Prostate gland (tissue), 2 donors: ENCODE results near the gene COMMD7.

Experiments
- POLR2A ChIP-seq: fragments of 450-650 bp; IDR thresholded peaks from one replicate; pipeline ENCODE4 v1.6.1; 2016; ENCODE audit warnings: antibody characterized with exemption, mild to moderate bottlenecking
- POLR2AphosphoS5 ChIP-seq: sonication (generic); formaldehyde crosslinking; IDR thresholded peaks from one replicate; pipeline ENCODE4 v1.6.1; 2017; ENCODE audit warnings: antibody characterized with exemption
- TF ChIP-seq, protein P1 (sequence below), 4 experiments: fragments of 200-600 bp in 2 of 4; fragments of 450-650 bp in 2 of 4; sonication (generic) in 2 of 4; IDR thresholded peaks; 1 replicate in 3 of 4; 2 replicates in 1 of 4; pipeline ENCODE4 v1.5.1; 2016 to 2019; ENCODE audit warnings: antibody characterized with exemption in 4 of 4, mild to moderate bottlenecking in 2 of 4, moderate library complexity in 2 of 4

DNA sequence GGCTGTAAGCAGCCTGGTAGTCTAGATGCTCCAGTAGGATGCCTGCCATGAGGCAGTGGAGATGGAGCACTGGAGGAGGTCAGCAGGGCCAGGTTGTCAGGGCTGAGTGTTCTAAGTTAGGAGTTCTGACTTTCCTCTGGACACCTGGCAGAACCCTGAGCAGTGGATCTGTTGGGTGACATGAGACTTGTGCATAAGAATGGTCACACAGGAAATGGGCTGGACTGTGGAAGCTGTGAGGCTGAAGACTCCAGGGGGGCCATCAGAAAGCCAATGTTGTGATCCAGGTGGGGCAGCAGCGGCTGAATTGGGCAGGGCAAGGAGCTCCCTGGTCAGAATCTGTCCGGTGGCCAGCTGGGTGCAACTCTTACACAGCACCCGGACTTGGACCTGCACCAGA lies 45.7 kb downstream of the COMMD7 start:
- TF ChIP-seq, protein P1, sequence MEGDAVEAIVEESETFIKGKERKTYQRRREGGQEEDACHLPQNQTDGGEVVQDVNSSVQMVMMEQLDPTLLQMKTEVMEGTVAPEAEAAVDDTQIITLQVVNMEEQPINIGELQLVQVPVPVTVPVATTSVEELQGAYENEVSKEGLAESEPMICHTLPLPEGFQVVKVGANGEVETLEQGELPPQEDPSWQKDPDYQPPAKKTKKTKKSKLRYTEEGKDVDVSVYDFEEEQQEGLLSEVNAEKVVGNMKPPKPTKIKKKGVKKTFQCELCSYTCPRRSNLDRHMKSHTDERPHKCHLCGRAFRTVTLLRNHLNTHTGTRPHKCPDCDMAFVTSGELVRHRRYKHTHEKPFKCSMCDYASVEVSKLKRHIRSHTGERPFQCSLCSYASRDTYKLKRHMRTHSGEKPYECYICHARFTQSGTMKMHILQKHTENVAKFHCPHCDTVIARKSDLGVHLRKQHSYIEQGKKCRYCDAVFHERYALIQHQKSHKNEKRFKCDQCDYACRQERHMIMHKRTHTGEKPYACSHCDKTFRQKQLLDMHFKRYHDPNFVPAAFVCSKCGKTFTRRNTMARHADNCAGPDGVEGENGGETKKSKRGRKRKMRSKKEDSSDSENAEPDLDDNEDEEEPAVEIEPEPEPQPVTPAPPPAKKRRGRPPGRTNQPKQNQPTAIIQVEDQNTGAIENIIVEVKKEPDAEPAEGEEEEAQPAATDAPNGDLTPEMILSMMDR (IDR thresholded peaks at IDR 0.05): no peak
- TF ChIP-seq POLR2A: no peak
- no peak for TF ChIP-seq POLR2AphosphoS5
